Caco-2 (cell line): ENCODE data around the gene A4GALT. TPM values are rescaled to one million over a fixed set of nuclear protein-coding genes. Genes with fewer than 3 reads are reported as not detected.
"Not testable (repeated sequence)": the region's sequence is repeated elsewhere in the genome, so short reads cannot be mapped to it uniquely, and the experiment has no call there.

ENCODE experiments used
- BruUV-seq: library from RNA; stranded (reverse); fragments of 400-500 nt; replicated peaks from 2 replicates; lab custom pipeline; 2021; lab: Mats Ljungman, UMichigan
- CTCF ChIA-PET: fragments of 300-600 bp; sonication (Branson Sonifier 250); formaldehyde crosslinking; loops from one replicate; lab custom pipeline; 2022; ENCODE audit warnings: antibody characterized with exemption; lab: Charles Lee
- POLR2A ChIA-PET: fragments of 300-600 bp; sonication (Branson Sonifier 250); formaldehyde crosslinking; loops from one replicate; lab custom pipeline; 2022; ENCODE audit warnings: antibody characterized with exemption; lab: Charles Lee
- DNase-seq, 2 experiments: peaks; one replicate each; pipeline versions ENCODE4 v3.0.0 to v3.0.0-alpha.2; 2020 to 2022
- H3K27me3 ChIP-seq: replicated peaks from 2 replicates; pipeline ENCODE4 v1.6.0; 2011; ENCODE audit warnings: low read length; ENCODE audit not compliant: control insufficient read depth, insufficient read depth
- H3K36me3 ChIP-seq: 2 replicates; pipeline ENCODE4 v1.5.1; 2011; ENCODE audit warnings: low read length; ENCODE audit not compliant: control insufficient read depth, insufficient read depth
- H3K4me1 ChIP-seq: fragments of 250-450 bp; sonication (Bioruptor Pico); 2 replicates; pipeline ENCODE4 v1.5.1; 2020; ENCODE audit warnings: mild to moderate bottlenecking
- H3K4me3 ChIP-seq: 2 replicates; pipeline ENCODE4 v1.5.1; 2011; ENCODE audit warnings: low read depth, mild to moderate bottlenecking, control low read depth, low read length
- H3K9me3 ChIP-seq: fragments of 250-450 bp; sonication (Bioruptor Pico); 2 replicates; pipeline ENCODE4 v1.5.1; 2020; ENCODE audit warnings: mild to moderate bottlenecking, moderate library complexity
- H3K27ac Mint-ChIP-seq: one replicate; pipeline ENCODE4 v1.8.0; 2022; ENCODE audit warnings: mixed read lengths; ENCODE audit not compliant: unreplicated experiment
- H3K27me3 Mint-ChIP-seq: one replicate; pipeline ENCODE4 v1.8.0; 2022; ENCODE audit warnings: mixed read lengths; ENCODE audit not compliant: insufficient read depth, unreplicated experiment
- H3K36me3 Mint-ChIP-seq: one replicate; pipeline ENCODE4 v1.8.0; 2022; ENCODE audit warnings: mild to moderate bottlenecking, mixed read lengths; ENCODE audit not compliant: insufficient read depth, unreplicated experiment
- H3K4me1 Mint-ChIP-seq: one replicate; pipeline ENCODE4 v1.8.0; 2022; ENCODE audit warnings: low read depth, mixed read lengths; ENCODE audit not compliant: unreplicated experiment
- H3K4me3 Mint-ChIP-seq: one replicate; pipeline ENCODE4 v1.8.0; 2022; ENCODE audit warnings: mild to moderate bottlenecking, moderate library complexity, mixed read lengths; ENCODE audit not compliant: unreplicated experiment
- H3K9me3 Mint-ChIP-seq: one replicate; pipeline ENCODE4 v1.8.0; 2022; ENCODE audit warnings: mixed read lengths; ENCODE audit not compliant: unreplicated experiment
- intact Hi-C: fragments of 100-400 bp; cut with micrococcal nuclease; formaldehyde crosslinking; loops from one replicate; pipeline ENCODE4 v1.10.0; 2022; ENCODE audit not compliant: unreplicated experiment
- total RNA-seq: library from RNA; stranded (reverse); gene quantifications from 2 replicates; pipeline ENCODE4 v1.2.3, GENCODE V29; 2022
- TF ChIP-seq, protein P1 (sequence below), 2 experiments: fragments of 200-600 bp in 1 of 2; IDR thresholded peaks; 1 replicate in 1 of 2; 2 replicates in 1 of 2; pipeline versions ENCODE4 v1.5.1 to v1.8.0; 2011 to 2022; ENCODE audit warnings: antibody characterized with exemption in 1 of 2, control low read depth in 1 of 2, inconsistent platforms in 1 of 2, low read depth in 1 of 2, low read length in 1 of 2, mild to moderate bottlenecking in 1 of 2, moderate library complexity in 1 of 2; ENCODE audit not compliant: insufficient read depth in 1 of 2, severe bottlenecking in 1 of 2, unreplicated experiment in 1 of 2

Gene A4GALT
- total RNA-seq, 1 experiment from 2014 or later: 16.2 TPM

DNA sequence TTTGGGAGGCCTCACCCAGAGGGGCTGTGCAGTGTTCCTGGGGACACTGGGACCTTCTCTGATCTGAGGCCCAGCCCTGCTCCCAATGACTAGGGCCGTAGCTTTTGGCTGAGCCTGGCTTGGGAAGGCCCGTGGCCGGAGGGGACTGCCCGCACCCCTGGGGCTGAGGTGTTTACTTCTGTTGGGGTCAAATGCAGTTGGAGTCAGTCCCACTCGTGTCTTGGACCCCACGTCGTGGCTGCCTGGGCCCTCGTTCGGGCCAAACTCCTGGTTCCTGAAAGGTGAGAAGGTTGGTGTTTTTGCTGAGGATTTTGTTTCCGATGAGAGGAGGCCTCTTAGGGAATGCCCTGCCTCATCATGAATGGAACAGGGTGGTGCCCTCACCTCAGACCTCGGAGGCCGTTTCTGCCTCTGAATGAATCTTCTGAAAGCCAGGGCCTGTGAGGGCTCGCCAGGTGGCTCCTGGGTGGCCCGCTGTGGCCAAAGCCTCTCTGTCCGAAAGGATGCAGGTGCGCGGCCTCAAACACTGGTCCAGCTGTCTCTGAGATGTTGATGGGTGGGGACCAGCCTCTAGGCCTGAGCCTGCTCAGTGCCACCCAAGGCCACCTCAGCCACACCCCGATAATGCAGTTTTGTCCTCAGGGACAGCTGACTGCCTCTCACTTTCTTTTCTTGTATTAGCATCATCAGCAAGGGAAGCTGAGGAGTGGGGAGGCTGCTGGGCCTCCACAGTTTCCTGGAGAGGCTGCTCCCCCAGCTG is 40.3 kb upstream of the A4GALT start:
- no peaks in the 10 kb centered on the region for H3K9me3 Mint-ChIP-seq
- Histone ChIP-seq H3K4me3 (no peak overlapping the region), H3K36me3 (no peaks in the 10 kb centered on the region), H3K9me3 (no peaks in the 10 kb centered on the region), H3K27me3 (no peaks in the 10 kb centered on the region), H3K4me1 (no peaks in the 10 kb centered on the region)
- ChIA-PET CTCF (no interaction called here), POLR2A (no interaction called here)
- no peaks in the 10 kb centered on the region for H3K4me1 Mint-ChIP-seq
- no peaks in the 10 kb centered on the region for H3K27me3 Mint-ChIP-seq
- TF ChIP-seq, protein P1, sequence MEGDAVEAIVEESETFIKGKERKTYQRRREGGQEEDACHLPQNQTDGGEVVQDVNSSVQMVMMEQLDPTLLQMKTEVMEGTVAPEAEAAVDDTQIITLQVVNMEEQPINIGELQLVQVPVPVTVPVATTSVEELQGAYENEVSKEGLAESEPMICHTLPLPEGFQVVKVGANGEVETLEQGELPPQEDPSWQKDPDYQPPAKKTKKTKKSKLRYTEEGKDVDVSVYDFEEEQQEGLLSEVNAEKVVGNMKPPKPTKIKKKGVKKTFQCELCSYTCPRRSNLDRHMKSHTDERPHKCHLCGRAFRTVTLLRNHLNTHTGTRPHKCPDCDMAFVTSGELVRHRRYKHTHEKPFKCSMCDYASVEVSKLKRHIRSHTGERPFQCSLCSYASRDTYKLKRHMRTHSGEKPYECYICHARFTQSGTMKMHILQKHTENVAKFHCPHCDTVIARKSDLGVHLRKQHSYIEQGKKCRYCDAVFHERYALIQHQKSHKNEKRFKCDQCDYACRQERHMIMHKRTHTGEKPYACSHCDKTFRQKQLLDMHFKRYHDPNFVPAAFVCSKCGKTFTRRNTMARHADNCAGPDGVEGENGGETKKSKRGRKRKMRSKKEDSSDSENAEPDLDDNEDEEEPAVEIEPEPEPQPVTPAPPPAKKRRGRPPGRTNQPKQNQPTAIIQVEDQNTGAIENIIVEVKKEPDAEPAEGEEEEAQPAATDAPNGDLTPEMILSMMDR (IDR thresholded peaks at IDR 0.05; ENCODE audit: insufficient read depth in 1 of 2, low read depth in 1 of 2, low read length in 1 of 2, severe bottlenecking in 1 of 2, unreplicated experiment in 1 of 2): no peak
- intact Hi-C loops: no loop called here
- BruUV-seq: no TSS peak
- no peaks in the 10 kb centered on the region for H3K36me3 Mint-ChIP-seq
- no peak overlapping the region for H3K27ac Mint-ChIP-seq
- H3K4me3 Mint-ChIP-seq: no peak overlapping the region
- DNase-seq: no peak

DNA sequence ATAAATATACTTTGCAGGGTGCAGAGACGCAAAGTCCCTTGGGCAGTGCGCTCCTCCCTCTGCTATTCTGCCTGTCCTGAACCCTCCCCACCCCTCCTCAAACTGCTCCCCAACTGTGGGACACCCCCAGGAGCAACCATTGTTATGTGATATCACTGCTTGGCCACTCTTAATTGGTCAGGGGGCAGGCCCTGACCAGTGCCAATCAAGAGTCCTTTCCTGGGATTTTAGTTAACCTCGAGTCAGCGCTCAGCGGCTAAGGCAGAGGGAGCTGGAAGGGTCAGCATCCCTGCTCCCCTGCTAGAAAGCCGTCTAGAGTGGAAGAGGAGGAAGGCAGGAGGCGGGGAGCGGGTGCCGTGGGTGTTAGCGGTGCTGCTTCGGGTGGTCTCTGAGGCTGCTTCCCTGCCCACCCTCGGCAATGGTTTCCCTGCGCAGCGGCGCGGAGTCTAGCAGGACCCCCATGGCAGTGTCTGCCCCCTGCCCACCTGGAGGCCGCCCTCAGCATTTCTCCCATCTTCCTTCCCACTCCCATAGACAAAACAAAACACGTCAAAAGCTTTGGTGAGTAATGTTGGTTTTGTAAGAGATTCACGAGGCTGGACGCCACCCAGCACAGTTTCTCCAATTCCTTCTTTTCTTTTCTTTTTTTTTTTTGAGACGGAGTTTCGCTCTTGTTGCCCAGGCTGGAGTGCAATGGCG is 38.4 kb upstream of the A4GALT start:
- H3K27me3 Mint-ChIP-seq: no peaks in the 10 kb centered on the region
- ChIA-PET CTCF (no interaction called here), POLR2A (no interaction called here)
- Histone ChIP-seq H3K36me3 (no peaks in the 10 kb centered on the region), H3K27me3 (no peaks in the 10 kb centered on the region), H3K4me3 (no peak overlapping the region), H3K4me1 (no peaks in the 10 kb centered on the region), H3K9me3 (no peaks in the 10 kb centered on the region)
- H3K9me3 Mint-ChIP-seq: no peaks in the 10 kb centered on the region
- TF ChIP-seq, protein P1 (IDR thresholded peaks at IDR 0.05; ENCODE audit: insufficient read depth in 1 of 2, low read depth in 1 of 2, low read length in 1 of 2, severe bottlenecking in 1 of 2, unreplicated experiment in 1 of 2): no peak
- intact Hi-C loops: no loop called here
- no TSS peak for BruUV-seq
- H3K4me3 Mint-ChIP-seq: no peak overlapping the region
- no peak for DNase-seq
- H3K4me1 Mint-ChIP-seq: no peaks in the 10 kb centered on the region
- no peak overlapping the region for H3K27ac Mint-ChIP-seq
- H3K36me3 Mint-ChIP-seq: no peaks in the 10 kb centered on the region

DNA sequence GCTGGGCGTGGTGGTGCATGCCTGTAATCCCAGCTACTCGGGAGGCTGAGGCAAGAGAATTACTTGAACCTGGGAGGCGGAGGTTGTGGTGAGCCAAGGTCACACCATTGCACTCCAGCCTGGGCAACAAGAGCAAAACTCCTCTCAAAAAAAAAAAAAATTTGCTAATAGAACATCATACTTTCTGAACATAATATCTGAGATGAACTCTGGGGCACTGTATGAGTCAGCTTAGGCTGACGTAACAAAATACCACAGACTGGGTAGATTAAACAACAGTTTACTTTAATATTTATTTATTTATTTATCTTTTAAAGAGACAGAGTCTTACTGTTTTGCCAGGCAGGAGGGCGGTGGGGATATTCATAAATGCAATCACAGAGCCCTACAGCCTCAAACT is 34.9 kb upstream of the A4GALT start:
- BruUV-seq, H3K27ac Mint-ChIP-seq, H3K4me1 Mint-ChIP-seq, H3K4me1 ChIP-seq, H3K36me3 ChIP-seq, CTCF ChIA-PET, H3K27me3 ChIP-seq, H3K27me3 Mint-ChIP-seq, H3K36me3 Mint-ChIP-seq, H3K4me3 ChIP-seq, POLR2A ChIA-PET, DNase-seq, intact Hi-C loops, H3K4me3 Mint-ChIP-seq, H3K9me3 Mint-ChIP-seq, H3K9me3 ChIP-seq: not testable (repeated sequence)

DNA sequence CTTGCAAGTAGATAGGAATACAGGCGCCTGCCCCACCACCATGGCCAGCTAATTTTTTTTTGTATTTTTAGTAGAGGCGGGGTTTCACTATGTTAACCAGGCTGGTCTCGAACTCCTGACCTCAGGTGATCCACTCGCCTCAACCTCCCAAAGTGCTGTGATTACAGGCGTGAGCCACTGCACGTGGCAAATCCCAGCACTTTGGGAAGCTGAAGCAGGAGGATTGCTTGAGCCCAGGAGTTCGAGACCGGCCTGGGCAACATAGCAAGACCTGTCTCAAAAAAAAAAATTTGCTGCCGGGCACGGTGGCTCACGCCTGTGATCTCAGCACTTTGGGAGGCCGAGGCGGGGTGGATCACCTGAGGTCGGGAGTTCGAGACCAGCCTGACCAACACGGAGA is 34.5 kb upstream of the A4GALT start:
- H3K4me1 Mint-ChIP-seq, H3K36me3 ChIP-seq, H3K4me3 Mint-ChIP-seq, DNase-seq, H3K27me3 Mint-ChIP-seq, H3K4me3 ChIP-seq, H3K4me1 ChIP-seq, intact Hi-C loops, BruUV-seq, H3K9me3 ChIP-seq, CTCF ChIA-PET, H3K36me3 Mint-ChIP-seq, H3K27me3 ChIP-seq, H3K9me3 Mint-ChIP-seq, H3K27ac Mint-ChIP-seq: not testable (repeated sequence)
- POLR2A ChIA-PET: interaction anchor here (0.5 kb wide), 1 partner anchor 23 kb away, joined by 4 read pairs; no protein-coding TSS in a partner anchor
